Measurements from ENCODE around the gene TRIP10.

GRCh38 chr19:6690160-6690885 is 49.2 kb upstream of the TRIP10 start:
- no peak for TF ChIP-seq POLR2A (IDR thresholded peaks at IDR 0.05)
- no peak for TF ChIP-seq CTCF (IDR thresholded peaks at IDR 0.05)
